Suprapubic skin (tissue), 3 donors: ENCODE data around the gene ZBTB17.

Experiments
- POLR2AphosphoS5 ChIP-seq, 3 donors: sonication (generic); formaldehyde crosslinking; IDR thresholded peaks; one replicate each; pipeline ENCODE4 v1.6.1; 2017; ENCODE audit warnings: antibody characterized with exemption in 3 of 3
- TF ChIP-seq, protein P1 (sequence below), 2 donors: fragments of 200-600 bp in 1 of 2; fragments of 450-650 bp in 1 of 2; sonication (generic) in 1 of 2; IDR thresholded peaks; one replicate each; pipeline ENCODE4 v1.5.1; 2016 to 2019; ENCODE audit warnings: antibody characterized with exemption in 2 of 2, mild to moderate bottlenecking in 1 of 2, moderate library complexity in 1 of 2

DNA sequence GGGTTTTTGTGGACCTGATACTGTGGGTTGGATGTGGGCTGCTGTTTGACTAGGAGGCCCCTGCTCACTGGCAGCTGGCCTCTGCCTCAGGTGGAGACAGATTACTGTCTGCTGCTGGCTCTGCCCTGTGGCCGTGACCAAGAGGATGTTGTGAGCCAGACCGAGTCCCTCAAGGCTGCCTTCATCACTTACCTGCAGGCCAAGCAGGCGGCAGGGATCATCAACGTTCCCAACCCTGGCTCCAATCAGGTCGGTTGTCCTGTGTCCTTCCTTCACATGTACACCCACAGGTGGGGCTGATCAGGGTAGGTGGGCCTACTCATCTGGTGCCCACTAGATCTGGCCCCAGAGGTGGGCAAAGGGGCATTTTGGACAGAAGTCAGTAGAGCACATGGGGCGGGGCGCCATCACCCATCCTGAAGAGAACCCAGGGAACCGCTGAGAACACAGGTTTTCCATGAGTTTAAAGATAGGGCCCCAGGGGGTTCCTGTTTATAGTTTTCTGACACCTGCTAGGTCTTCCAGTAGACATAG lies 37.2 kb downstream of the ZBTB17 start:
- TF ChIP-seq, protein P1, sequence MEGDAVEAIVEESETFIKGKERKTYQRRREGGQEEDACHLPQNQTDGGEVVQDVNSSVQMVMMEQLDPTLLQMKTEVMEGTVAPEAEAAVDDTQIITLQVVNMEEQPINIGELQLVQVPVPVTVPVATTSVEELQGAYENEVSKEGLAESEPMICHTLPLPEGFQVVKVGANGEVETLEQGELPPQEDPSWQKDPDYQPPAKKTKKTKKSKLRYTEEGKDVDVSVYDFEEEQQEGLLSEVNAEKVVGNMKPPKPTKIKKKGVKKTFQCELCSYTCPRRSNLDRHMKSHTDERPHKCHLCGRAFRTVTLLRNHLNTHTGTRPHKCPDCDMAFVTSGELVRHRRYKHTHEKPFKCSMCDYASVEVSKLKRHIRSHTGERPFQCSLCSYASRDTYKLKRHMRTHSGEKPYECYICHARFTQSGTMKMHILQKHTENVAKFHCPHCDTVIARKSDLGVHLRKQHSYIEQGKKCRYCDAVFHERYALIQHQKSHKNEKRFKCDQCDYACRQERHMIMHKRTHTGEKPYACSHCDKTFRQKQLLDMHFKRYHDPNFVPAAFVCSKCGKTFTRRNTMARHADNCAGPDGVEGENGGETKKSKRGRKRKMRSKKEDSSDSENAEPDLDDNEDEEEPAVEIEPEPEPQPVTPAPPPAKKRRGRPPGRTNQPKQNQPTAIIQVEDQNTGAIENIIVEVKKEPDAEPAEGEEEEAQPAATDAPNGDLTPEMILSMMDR (IDR thresholded peaks at IDR 0.05) = no peak
- no peak for TF ChIP-seq POLR2AphosphoS5 (IDR thresholded peaks at IDR 0.05)
